GM21576 (cell line): Measurements from ENCODE around the gene WDR91.
A peak's percentile ranks its signal among the peaks of the same experiment; 100 is the strongest.

Source experiments
- ATAC-seq: cut with Tn5 transposase; IDR thresholded peaks from one replicate; pipeline ENCODE4 v1.9.1; 2021; ENCODE audit warnings: mild to moderate bottlenecking, moderate library complexity; ENCODE audit not compliant: unreplicated experiment

WDR91 gene

DNA sequence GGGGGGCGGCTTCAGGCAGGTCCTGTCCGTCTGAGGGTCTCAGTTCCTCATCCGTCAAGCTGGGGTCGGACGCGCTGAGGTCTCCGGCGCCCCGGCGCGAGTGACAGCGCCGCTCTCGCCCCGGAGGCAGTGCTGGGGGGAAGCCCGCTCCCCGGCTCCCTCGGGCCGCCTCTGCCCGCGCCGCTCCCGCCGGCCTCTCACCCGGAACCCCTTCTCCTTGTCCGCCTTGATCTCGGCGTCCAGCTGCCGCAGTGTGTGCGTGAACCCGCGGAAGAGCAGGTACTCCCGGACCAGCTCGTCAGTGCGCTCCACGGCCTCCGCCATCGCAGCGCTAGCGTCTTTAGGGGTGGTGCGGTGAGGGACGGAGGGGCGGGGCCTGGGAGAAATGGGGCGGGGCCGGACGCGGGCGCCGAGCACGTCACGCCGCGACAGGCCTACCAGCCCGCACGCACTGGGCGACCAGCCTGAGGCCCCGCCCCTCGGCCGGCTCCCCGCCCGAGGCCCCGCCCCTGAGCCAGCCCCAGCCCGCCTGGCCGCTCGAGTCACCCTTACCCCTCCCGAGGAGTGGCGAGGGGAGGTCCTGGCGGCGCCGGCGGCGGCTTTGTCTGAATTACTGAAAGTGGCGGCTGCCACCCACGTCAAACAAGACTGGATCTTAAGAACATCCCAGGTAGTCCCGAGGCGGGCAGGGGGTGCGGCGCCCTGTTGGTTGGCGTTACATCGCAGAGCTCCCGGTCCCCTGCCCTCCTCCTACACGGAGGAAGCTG, at the start of gene WDR91:
TSS of gene WDR91 (minus strand) at position 348 of the 767 bp plus-strand sequence. CDS start at position 324, 24 bp downstream.
- peak; percentile 72 for ATAC-seq

DNA sequence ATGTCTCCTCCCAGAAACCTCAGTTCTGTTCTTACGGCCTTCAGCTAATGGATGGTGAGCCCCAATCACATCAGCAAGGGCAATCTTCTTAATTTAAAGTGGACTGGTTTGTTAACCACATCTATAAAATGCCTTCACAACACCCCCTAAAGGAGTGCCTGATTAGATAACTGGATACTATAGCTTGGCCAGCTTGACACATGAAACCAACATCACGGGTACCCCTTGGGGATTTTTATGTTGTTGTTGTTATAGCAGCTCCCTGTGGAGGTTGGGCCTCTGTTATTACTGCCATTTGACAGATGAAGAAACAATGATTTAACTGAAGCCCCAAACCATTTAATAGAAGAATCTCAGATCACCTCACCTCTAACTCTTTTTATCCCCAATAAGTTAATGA, 49.1 kb upstream of the WDR91 start:
- no peak for ATAC-seq

DNA sequence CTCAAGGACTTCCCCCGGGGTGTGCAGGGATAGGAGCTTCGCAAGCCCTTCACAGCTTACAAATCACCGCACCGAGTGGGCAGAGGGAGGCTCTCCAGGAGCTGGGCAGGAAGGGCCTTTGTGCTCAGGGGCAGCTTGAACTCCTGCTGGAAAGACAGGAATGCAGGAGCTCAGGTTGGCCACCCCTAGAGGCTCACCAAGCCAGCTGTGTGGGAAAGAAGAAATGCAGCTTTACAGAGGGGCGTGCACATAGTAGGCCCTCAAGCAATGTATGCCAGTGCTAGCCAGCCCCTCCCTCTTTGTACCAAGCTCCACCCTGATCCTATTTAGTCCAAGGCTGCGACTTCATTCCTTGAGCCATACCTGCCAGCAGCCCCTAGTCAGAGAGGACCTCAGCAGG, 48.4 kb upstream of the WDR91 start:
- ATAC-seq, result no peak

DNA sequence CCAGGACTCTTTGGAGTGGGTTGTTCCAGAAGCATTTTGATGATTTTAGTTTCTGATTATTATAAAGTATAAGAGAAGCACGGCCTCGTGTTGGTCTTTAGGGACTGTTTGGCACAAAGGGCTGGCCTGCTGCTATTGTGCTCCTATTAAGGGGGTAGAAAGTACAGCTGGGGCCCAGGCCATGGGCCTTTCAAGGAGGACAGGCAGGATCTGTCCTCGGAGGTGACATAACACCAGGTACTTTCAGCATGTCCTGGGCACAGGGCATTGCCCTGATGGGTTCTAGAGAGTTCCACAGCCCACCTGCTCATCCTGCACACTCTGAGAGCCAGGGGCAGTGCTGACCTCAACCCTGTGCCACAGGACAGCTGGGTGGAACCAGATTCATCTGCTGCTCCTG, 47.3 kb upstream of the WDR91 start:
- no peak for ATAC-seq

DNA sequence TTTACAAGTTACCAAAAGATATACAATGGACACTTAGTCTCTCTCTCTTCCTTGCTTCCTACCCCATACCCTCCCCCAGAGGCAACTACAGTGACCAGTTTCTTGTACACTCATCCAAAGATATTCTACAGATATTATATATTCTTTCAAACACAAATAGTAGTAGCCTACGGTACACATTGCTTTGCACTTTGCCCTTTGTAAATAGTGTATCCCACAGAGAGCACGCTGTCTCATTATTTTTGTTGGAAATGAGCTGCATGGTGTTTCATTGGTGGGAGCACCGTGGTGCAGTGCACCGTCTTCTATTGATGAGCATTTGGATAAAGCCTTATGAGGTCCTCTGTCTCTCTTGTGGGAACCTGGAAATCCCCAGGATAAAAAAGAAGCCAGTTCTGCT, 46.5 kb upstream of the WDR91 start:
- no peak for ATAC-seq

DNA sequence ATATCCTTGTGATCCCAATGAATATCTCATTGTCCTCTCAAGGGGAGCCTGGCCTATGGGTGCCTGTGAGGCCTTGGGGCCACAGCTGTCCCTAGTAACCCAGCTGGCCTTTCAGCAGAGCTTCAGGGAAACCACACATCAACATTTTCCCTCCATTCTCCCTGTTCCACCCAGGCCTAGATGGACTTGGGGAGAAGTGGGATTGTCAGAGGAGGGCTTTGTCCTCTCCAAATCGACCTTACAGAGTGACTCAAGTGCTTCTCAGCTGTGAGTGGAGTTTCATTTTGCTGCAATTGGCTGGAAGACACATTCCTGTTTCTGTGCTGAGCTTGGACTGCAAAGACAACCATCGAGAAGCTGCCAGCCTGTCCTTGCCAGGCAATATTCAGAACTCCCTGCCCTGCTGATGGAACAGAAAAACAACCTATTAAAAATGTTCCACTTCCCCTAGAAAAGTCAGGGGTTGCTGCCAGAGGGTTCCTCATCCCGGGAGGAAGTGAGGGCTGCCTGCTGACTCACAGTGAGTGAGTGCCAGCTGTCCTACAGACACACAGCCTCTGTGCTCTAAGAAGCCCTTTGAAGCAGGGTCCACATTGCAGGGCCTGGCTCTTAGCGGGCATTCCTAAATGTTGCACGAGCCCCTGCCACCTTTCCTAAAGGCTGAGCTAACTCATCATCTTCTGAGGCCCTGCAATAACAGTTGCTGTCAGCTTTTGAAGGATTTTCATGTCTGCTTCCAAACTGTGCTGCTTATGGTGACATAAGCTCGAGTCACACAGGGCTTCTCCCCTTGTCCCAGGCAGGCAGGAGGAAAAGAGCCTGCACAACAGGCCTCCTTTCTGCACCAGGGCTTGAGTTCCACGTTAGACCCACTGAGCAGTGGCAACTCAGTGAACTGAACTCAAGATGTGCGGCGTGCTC, 42.8 kb upstream of the WDR91 start:
- ATAC-seq, result no peak

DNA sequence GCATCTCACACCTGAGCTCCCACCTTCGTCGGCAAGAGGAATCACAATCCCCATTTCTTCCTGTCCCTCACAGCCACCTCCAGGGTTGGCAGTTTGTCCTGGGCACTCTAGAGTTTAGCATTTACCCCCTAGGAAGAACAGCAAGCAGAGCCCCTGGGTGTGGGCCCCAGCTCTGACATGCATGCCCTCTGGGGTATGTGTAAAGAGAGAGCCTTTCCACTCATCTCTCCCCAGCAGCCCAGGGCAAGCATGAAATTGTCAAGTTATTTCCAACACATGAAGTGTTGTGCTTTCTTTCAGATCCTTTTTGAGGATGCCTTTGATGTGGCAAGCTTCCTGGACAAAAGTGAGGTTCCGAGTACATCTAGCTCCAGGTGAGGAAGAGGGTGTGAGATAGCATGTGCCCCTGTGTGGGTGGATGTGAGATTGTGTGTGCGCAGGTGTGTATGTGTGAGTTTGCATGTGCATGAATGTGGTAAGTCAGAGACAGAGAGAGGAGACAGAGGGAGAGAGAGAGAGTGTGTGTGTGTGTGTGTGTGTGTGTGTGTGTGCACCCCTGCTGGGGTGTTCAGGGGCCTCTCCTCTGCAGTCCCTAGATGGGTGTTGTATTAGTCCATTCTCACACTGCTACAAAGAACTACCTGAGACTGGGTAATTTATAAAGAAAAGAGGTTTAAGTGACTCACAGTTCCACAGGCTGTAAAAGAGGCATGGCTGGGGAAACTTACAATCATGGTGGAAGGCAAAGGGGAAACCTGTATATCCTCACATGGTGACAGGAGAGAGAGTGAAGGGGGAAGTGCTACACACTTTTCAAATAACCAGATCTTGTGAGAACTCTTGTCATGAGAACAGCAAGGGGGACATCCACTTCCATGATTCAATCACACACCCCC, 40.4 kb upstream of the WDR91 start:
- no peak for ATAC-seq

DNA sequence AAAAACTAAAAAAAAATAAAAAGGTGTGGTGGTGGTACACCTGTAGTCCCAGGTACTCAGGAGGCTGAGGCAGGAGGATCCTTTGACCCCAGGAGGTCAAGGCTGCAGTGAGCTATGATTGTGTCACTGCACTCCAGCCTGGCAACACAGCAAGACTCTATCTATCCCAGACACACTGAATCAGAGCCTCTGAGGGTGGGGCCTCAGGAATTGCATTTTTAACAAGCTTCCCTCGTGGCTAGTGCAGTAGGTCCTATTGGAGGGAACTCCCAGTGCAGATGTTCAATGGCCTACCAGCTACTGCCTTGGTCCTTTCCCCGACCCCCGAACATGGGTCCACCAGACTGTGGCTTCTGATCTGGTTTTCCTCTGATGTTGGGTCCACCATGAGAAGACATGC, 37.2 kb upstream of the WDR91 start:
- no peak for ATAC-seq

DNA sequence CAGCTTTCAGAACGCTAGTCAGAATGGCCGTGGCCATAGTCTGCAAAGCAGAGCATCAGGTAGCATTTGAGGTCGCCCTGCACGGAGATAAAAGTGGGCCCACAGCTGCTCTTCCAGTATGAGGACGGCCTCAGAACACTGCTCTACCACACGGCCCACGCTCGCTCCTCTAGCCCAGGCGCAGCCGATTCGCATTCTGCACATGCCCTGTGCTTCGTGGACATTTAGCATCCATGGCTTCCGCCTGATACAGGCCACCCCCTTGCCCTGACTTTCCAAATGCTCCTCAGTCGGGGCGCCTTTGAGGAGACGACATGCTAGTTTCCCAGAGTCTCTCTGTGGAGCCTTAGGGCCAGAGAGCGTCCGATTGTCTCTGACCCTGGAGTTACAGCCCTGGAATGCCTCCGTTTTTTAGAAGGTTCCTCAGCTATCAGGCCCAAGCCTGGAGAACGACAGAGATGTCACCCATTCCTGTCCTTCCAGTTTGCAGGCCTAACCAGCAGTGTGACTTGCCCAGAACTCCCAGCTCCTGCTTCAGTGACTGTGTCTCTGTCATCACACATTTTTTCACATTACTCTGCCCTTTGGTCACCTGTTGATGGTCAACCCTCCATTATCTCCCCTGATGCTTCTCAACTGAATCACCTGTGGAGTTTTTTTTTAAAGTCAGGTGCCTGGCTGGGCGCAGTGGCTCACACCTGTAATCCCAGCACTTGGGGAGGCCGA, 36.6 kb upstream of the WDR91 start:
- ATAC-seq, result no peak

DNA sequence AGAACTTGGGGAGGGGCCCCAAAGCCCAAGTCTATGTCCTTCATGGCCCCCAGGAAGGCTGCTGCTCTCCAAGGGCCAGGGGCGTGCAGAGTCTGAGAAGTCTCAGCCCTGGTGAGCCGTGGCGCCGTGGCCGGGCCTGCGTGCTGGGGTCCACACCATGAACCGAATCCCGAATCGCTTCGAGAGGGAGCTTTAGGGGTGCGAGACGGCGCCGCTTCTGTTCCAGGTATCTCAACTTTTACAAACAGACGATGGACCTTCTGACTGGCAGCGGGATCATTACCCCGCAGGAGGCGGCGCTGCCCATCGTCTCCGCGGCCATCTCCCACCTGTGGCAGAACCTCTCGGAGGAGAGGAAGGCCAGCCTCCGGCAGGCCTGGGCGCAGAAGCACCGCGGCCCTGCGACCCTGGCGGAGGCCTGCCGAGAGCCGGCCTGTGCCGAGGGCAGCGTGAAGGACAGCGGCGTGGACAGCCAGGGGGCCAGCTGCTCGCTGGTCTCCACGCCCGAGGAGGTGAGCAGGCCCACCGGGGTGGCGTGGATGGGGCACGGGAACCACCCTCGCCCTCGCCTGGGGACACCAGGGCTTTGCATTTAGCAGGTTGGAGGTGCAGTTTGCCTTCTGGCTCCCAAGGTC, 35.0 kb upstream of the WDR91 start:
- no peak for ATAC-seq

DNA sequence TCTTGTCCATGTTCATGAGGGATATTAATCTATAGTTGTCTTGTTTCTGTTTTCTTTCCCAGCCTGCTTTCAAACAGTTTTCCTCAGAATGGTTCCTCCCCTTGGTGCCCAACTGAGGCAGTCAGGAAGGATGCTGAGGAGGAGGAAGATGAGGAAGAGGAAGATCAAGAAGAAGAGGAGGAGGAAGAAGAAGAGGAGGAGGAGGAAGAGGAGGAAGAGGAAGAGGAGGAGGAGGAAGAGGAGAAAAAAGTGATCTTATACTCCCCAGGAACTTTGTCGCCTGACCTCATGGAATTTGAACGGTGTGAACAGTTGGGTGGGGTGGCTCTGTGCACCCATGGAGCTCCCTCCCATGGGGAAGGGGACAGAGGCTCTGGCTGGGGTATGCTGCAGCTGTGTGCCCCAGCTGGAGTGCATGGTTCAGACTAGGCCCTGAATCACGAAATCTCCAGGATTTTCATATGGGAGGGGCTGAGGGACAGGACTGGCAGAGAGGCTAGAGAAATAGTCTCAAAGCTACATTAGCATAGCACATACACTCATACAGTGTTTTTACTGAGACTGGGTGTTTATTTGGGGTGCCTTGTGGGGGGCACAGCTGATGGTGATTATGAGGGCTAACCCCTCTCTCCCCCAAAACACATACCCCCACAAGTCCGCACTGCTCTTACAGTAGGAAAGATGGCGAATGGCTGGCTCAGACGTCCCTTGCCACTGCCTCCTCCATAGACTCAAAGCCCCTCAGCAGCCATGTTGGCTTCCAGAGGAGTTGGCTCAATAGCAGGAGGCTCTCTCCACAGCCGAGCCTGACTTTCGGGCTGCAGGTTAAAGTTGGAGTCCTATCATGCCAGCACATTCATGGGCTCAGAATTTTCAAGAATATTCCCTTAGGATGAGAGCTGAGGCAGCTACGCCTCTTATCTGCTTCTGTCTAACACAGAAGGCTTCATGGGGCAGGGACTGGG, 34.2 kb upstream of the WDR91 start:
- no peak for ATAC-seq

DNA sequence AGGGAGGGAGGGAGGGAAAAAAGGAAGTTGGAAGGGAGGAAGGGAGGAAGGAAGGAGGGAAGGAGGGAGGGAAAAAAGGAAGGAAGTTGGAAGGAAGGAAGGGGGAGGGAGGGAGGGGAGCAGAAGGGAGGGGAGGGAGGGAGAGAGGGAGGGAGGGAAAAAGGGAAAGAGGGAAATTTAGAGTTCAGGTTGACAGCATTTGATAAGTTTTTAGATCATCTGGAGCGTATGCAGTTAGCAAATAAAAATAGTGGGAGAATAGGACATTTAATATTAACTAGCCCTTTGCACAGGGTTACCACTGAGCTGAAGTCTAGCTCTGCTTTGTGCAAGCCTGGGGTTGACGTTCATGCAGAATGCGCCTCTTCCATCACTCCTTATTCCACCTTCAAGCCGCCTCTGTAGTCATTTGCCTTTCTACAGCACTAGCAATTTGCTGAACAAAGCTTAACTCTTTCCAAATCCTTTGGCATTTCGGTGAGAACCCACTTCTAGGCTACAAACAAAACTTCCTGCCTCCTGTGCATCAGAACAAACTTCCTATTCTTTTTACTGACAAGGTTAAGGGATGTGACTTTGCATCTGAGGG, 30.9 kb upstream of the WDR91 start:
- ATAC-seq, result no peak

DNA sequence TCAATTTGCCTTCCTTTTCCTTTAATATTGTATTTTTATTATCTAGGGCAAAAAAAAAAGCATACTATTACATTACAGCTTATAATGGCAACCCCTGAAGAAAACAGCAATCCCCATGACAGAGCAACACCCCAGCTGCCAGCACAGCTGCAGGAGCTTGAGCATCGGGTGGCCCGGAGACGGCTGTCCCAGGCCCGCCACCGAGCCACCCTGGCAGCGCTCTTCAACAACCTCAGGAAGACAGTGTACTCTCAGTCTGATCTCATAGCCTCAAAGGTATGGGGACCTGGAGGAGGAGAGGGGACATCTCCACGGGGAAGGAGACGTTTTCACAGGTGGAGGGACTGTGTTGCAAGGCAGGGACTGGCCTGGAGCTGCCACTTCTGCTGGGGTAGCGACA, 29.1 kb upstream of the WDR91 start:
- ATAC-seq, result no peak

DNA sequence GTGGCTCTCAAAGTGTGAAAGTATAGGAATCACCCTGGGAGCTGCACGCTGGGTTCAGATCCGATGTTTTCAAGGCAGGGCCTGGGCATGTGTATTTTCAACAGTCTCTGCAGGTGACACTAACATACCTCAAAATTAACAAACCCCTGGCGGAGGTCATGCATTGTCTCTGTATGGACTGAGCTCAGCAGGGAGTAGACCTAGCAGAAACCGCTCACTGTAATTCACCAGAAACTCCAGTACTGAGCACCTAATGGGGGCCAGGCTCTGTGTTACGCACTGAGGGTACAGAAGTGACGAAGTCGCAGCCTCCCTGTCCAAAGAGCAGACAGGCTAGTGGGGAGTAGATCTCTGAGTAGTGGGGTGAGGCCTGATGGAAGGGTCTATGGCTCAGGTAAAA, 27.9 kb upstream of the WDR91 start:
- ATAC-seq, result no peak

DNA sequence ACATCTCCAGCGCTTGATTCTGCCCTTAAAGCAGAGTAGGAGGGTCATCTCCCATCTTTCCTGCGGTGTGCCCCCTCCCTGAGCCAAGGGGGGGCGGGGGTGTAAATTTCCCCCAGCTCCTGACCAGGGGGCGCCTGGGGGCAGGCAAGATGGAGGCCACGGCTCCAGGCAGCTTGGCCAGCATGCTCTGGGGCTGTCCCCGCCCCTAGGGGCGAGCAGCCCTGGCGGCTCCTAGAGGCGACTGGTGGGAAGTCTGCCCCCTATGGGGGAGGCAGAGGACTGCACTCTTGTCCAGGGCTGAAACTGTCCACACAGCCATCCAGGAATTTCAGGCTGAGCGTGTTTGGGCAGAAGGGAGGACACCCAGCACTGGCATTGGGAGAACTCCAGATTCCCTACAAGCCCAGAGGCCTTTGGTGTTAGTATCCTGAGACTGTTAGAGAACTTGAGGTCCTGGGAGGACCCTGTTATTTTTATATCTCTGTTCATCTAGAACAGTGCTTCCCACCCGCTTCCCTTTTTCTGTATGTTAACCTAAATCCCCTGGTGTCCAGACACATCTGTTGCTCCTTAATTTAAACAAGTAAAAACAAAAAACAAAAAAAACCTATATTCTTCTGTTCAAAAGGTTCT, 26.9 kb upstream of the WDR91 start:
- ATAC-seq, result no peak

DNA sequence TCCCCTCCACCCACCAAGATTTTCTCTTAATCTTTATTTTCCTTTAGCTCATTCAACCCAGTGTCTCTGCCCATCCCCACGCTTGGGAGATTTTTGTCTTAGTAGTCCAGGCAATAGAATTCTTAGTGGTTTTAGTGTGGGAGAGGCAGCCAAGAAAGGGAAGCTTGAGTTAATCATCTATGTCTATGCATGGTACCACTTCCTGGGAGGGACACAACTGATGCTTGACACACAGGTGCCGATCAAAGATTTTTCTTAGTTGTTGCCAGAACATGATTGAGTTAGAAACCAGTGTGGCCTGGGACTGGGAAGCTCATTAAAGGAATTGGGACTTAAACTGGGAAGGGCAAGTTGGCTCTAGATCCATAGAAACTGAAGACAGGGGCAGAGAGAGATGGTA, 25.4 kb upstream of the WDR91 start:
- peak; percentile 75 for ATAC-seq

DNA sequence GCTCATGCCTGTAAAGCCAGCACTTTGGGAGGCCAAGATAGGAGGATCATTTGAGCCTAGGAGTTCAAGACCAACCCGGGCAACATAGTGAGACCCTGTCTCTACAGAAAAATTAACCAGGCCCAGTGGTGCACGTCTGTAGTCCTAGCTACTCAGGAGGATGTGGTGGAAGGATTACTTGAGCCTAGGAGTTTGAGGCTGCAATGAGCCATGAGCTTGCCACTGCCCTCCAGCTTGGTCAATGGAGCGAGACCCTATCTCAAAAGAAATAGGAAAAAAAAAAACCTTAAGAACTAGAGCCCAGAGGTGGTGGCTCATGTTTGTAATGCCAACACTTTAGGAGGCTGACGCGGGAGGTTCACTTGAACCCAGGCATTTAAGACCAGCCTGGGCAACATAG, 24.5 kb upstream of the WDR91 start:
- ATAC-seq, result no peak

DNA sequence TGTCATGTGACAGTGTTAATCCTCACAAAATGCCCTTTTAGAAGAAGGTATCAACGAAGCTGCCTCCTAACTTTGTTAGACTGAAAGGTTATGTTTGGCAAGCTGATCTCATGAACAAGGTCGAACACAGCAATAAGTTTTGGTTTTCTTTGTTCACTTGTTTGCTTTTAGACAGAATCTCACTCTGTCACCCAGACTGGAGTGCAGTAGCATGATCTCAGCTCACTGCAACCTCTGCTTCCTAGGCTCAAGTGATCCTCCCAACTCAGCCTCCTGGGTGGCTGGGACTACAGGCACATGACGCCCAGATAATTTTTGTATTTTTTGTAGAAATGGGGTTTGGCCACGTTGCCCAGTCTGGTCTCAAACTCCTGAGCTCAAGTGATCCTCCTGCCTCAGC, 23.4 kb upstream of the WDR91 start:
- ATAC-seq, result no peak
